ENCODE measurements around the gene MACROD2.
A peak's percentile ranks its signal among the peaks of the same experiment; 100 is the strongest.

Gene MACROD2

DNA sequence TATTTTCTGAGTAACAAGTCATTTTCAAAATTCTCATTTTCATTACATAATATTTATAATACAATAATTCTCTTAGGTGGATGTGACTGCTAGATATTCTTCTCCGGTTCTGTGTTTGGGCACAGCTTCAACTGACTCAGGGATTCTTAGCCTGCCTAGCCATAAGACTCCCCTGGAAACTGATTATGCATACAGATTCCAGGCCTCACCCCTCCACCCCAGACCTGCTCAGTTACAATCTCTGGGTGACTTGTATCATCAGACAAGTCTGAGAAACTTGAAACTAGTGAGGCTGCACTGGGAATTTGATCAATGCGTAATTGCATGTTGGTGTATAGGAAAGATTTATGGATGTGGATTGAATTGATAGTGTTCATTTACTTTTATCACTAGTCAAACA, 316.7 kb downstream of the MACROD2 start:
- DNase-seq (ENCODE audit: extremely low spot score, insufficient read length, low read depth) (no peak), FAIRE-seq (no peak)

DNA sequence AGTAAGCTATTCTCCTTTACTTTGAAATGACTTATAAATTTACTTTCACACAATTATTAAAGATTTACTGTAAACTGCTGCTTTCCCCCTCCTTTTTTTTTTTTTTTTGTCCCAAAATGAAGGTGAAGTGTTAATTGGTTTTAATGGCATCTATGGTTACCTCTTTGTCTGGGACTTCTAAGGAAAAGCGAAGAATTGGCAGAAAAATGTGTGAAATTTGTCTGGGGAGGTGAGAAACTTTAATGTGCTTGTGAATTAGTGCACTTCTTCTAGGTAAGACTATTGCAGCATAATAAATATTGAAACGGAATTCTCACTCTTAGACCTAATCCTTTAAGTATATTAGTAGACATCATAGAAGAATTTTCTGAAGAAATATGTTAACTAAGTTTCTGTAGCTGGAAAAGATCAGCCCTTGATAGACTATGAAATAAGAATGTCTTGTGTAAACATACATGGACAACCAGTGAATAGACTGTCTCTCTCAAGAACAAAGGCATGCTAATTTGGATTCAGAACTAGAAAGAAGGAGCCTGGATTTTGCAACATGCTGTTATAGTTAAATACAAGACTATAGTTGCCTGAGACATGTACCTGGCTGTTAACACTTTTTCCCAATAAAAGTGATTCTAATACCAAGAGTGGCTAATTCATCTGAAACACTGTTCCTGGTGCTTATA, 318.2 kb downstream of the MACROD2 start:
- no peak for FAIRE-seq
- DNase-seq (ENCODE audit: extremely low spot score, insufficient read length, low read depth), result no peak

DNA sequence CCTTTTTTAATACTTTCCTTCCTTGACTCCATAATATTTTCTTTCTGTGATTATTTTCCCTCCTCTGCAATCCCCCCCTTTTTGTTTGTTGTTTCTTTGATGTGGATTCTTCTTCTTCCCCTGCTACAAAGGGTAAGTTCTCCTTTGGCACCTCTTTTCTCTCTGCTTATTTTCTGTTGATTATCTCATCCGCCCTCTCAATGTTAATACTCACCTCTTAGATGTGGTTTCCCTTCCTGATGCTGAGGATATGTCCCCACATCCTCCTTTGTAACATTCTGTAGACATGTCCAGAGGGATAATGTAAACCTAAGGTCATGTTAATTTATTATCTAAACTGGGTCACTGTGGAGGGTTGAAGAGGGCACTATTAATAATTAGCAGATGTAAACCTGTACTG, 324.4 kb downstream of the MACROD2 start:
- no peak for DNase-seq (ENCODE audit: extremely low spot score, insufficient read length, low read depth)
- FAIRE-seq, result no peak

DNA sequence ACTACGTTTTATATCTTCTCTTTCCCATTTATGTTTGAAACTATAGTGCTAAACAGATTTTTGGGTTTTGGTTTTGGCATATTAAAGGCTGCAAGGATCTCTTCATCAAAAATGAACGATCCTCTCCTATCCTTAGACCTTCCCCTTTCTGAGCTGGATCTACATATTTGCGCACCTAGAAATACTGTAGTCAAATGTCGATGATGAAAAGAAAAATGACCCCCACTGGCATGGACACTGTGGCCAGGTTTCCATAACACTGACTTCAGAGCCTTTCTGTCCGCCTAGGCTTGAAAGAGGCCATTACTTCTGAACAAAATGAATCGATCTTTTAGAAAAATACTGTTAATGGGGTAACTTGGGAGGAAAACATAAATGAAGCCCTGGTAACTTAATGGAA, 336.3 kb downstream of the MACROD2 start:
- FAIRE-seq (no peak), DNase-seq (ENCODE audit: extremely low spot score, insufficient read length, low read depth) (no peak)

DNA sequence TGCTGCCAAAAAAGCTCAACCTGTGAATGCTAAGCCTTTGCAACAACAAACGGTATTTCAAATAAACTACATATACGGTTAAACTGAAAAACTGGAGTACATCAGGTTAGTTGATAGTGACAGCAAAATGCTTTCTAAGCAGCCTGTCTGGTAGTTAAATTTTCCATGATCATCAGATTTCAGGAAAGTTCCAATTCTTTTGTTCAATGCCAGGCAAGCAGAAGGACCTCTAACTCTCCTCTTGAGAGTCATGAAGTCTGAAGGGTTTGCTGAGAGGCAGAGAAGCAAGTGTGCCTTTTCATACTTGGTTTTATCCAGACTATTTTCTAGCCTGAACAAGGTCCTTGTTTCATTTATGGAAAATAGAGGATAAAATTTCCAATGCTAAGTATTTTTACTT, 337.6 kb downstream of the MACROD2 start:
- DNase-seq (ENCODE audit: extremely low spot score, insufficient read length, low read depth) (no peak), FAIRE-seq (no peak)

DNA sequence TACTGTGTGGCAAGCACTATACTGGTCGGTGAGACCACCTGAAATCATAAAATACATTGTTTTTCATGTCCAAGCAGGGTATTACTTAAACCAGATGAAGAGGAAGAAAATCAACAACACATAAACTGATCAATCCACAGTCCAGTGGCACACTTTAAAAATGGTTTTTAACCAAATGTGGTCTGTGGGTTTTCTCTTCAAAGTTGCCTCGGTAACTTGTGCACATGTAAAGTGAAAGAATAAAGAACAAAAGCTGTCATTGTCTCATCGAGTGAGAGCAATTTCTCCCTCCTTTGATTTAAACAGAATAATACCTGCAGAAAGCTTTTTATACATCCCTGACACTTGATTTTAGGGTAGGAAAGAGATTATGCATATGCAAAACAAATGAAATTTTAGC, 338.4 kb downstream of the MACROD2 start:
- FAIRE-seq (peak; percentile 9), DNase-seq (ENCODE audit: extremely low spot score, insufficient read length, low read depth) (no peak)

DNA sequence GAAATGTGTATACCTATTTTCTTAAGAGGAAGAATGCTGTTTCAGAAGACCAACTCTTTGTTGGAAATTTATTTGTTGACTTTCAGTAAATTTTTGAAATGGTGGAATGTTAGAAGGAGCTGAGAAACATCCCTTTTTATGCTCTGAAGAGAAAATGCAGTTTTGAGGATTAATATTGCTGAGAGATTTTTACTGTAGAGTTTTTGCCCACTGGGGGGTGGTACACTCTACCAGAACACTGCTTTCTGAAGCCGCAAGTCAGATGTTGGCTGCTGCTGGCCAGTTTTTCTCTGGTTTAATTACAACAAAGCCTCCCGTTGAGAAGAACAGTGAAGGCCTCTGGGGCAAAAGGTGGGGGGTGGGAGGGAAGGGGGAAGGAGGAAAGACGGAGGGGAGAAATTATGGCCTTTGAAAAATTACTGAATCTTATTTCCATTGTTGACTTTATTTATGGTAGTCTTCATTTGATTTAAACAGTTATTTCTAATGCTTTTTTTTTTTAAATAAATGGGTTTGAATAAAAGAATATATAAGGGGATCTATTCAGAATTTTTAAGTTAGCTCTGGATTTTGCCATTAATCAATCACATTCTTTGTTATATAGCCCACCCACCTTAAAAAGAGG, 339.1 kb downstream of the MACROD2 start:
- no peak for DNase-seq (ENCODE audit: extremely low spot score, insufficient read length, low read depth)

DNA sequence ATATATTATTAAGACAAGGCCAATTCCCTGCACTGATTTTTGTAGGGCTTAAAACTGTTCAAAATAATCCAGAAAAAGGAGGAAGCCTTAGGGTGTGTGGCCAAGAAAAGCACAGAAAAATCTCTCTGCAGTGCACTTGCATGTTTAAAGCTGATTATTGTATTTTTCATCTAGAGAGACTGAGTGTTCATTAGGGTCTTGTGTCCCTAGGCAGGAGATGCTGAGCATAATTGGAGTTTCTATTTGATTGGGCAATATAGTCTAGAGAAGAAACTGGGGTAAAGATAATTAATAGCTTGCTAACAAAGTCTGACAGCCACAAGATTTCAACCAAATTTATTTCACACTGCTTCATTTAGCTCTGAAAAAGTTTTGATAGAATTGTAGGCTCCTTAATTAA, 339.7 kb downstream of the MACROD2 start:
- DNase-seq (ENCODE audit: extremely low spot score, insufficient read length, low read depth), result no peak
- no peak for FAIRE-seq

More for the DNA sequence above, 339.1 kb downstream of the MACROD2 start:
- FAIRE-seq, result peak; percentile 83

DNA sequence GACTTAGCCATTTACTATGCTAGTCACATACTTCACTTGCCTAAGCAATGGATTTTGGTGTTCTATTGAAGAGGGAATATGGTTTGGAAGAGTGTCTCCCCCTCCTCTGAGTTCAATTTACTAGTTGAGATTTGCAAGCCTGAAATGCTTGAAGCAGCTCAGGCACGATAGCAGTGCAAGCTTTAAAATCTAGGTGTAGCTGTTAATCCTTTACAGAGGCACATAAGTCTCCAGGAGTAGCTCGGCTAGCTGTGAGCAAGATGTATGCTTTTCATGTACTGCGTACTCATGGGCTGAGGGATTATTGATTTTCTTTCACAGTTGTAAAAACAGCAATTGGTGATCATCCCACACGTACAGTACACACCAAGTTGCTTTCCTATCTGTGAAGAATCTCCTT, 341.4 kb downstream of the MACROD2 start:
- no peak for DNase-seq (ENCODE audit: extremely low spot score, insufficient read length, low read depth)

DNA sequence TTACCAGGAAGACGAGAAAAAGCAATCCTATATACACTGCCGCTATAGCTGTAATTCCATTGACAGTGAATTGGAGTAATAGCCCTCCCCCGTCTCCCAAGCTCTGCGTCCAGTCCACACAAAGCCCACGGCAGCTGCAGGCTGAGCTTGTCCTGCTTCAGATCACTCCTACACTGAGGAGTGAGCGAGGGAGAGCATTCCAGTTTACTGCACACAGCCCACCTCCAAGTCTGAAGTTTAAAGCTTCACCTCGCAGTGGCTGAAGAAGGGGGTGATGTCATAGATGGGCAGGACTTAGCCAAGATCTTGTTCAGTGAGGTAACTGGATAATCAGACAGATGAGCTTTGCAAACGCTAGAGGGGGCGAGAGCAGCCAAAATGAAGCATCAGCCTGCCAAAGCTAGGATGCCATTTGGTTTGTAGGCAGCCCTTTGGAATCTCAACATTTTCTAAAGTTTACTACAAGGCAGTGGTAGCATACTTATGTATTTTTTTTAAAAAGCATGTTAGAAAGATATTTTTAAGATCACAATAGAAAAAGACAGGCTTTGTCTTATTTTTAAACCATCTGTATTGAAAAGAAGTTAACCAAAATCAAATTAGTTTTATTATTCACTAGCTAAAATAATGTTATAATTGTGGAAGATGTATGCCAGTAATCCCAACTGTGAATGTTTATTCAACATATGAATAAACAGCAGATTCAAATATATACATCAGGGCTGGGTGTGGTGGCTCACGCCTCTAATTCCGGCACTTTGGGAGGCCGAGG, 342.3 kb downstream of the MACROD2 start, which contains the start of gene FLRT3:
Gene FLRT3, minus strand, starts transcription at position 213 of the 772 bp plus-strand sequence. CDS start 10,106 bp downstream, outside the sequence.
- peak; percentile 95 for FAIRE-seq
- peak; percentile 48 for DNase-seq (ENCODE audit: extremely low spot score, insufficient read length, low read depth)

More for the DNA sequence above, 341.4 kb downstream of the MACROD2 start:
- no peak for FAIRE-seq

DNA sequence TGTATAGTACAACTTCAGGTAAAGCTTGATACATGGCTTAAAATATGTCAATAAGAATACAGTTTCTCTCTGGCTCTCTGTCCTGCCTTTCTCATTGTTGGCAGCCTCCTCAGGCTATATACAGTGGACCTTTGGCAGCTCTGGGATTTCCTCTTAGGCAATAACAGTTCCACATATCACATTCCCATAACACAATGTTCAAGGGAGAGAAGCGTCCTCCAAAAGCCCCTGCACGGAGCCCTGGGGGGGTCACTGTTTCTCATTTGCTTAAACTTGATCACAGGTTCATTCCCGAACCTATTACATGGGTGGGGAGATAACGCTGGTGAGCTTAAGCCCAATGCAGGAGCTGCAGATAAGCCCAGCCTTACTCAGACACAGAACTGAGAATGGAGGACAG, 346.5 kb downstream of the MACROD2 start:
- DNase-seq (ENCODE audit: extremely low spot score, insufficient read length, low read depth), result no peak
- no peak for FAIRE-seq

DNA sequence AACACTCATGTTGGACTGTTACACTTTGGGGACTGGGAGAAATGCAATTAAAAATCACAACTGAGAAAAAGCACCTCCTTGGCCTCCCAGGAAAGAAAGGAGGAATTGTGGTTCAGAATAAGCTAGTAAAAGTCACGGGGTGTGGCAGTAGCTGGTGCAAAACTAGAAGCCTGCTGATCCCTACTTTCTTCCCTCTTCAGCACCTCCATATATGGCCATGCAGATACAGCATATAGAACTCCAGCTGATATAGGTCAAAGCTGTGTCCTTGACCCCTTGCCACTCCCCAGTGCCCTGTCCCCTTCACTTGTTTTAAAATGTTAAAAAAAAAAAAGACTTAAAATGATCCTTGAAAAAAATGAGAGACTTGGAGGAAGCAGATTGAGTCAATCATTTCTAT, 347.6 kb downstream of the MACROD2 start:
- FAIRE-seq (no peak), DNase-seq (ENCODE audit: extremely low spot score, insufficient read length, low read depth) (no peak)

DNA sequence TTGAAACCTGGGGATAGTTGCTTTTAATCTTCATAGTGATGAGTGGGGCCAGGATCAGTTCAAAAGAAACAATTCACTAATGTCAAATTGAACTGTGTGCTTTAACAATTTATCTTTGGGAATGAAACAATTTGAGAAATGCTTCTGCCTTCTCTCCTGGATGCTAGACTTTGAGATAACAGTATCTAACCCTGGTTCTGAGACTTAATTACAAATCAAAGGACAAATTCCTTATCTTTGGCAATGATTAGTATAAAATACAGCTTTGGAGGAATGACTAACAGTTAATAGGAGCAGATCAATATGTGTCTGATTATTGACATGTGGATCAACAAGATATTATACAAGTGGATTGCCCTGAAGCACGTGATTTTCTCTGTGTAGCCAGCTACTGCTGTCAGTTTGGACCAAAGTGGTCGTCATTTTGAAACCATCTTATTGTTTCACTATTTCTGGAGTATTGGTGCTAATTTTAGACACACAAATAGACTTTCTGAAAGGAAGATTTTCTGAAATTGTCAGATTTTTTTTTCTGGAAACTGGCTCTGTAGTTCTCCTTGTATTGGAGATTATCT, 348.3 kb downstream of the MACROD2 start:
- DNase-seq (ENCODE audit: extremely low spot score, insufficient read length, low read depth) (no peak), FAIRE-seq (peak; percentile 55)

DNA sequence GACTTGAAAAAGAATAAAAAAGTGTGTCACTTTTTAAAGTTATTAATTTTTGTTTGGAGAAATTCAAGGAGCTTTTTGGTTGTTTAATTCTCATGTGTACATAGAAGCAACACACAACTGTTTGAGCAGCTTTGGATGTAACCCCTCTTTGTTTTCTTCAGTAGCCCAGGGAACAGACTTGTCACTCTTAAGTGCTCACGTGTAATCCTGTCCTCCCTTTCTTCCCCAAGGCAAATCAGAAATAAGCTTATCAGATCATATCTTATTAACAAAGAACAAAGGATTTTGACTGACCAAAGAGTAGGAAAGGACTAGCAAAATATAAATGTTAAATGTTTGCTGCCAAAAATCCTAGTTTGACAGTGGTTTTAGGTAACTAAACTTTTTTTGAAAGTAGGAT, 349.4 kb downstream of the MACROD2 start:
- FAIRE-seq, result no peak
- no peak for DNase-seq (ENCODE audit: extremely low spot score, insufficient read length, low read depth)

DNA sequence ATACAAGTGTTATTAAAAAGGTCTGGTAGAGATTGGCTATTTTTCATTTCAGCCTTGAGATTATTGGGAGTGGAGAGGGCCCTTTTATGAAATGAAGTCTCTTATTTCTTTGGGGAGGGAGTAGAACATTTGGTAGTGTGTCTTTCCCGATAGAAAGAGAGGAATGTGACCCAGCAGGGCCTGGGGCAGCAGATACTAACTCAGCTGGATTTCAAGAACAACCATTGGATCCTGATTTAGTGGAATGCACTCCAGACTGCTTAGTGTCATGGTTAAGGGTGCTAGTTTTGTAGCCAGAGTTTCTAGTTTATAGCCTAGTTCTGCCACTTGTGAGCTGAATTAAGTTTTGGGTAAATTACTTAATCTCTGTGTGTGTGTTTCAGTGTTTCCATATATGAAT, 360.5 kb downstream of the MACROD2 start:
- DNase-seq (ENCODE audit: extremely low spot score, insufficient read length, low read depth), result no peak
- no peak for FAIRE-seq

DNA sequence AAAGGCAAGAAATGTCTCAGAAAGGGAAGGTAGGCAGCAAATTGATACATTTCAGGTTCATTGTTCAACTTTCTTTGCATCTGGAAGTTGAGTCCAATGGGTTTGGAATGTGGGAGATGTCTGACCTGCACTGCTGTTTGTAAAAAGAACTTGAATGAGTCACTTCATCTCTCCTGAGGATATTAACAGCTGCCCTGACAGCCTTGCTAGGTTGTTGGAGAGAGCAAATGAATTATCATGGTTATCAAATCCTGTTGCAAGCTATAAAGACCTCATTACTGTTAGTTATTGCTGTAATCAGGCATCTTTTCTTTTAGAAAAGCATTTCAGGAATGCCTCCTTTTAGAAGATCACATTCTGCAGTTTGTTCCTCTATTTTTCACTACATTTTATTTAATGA, 365.1 kb downstream of the MACROD2 start:
- FAIRE-seq, result no peak

DNA sequence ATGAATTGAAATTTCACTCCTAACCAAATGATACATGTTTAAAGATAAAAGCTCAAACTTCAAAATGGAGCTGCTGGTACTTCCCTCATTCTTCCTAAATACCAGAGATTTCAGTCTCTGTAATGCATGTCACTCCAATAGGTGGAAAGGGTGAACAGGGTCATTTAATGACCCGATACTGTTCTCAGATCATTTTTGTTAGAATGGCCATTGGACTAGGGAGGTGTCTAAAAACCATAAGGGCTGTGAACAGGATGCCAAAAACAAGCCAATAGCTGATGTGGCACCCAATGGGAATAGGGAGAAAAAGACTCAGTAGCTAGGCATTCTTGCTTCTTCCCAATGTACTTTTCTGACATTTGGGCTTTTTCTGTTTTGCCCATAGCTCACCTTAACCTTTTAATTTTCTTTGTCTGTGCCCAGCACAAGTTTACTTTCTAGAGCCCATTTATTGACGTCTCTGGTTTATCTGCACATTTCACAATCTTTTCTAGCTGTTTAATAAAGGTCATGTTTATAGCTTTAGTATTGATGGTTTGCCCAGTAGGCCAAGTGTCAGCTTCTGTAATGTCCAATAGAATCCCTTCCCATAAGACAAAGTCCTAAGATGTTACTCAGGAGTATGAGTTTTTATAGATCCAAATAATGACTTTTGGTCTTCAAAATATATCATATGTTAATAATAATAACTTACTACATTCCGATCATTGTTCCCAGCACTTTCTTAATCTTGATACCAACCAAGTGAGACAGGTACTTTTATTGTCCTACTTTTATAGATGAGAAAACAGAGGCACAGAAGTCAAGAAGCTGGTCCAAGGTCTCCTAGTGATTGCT, 366.4 kb downstream of the MACROD2 start:
- FAIRE-seq (no peak), DNase-seq (ENCODE audit: extremely low spot score, insufficient read length, low read depth) (no peak)

More for the DNA sequence above, 365.1 kb downstream of the MACROD2 start:
- no peak for DNase-seq (ENCODE audit: extremely low spot score, insufficient read length, low read depth)

DNA sequence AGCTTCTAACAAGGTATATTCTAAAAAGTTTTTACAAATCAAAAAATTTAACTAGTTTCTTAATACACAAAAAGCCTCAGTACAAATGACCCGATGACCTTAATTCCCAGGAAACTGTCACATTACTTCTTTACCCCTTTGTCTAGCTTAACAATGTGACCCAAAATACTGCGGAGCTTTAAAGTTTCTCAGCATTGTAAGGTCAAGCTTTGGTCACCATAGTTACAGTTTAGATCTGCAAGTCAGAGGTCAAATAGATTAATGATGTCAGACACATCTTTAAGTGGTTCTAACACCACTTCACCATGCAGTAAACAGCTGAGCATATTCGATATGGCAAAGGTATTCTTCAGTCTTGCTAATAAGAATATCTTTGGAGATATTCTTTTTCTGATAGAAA, 378.9 kb downstream of the MACROD2 start:
- FAIRE-seq, result no peak
- DNase-seq (ENCODE audit: extremely low spot score, insufficient read length, low read depth), result no peak

DNA sequence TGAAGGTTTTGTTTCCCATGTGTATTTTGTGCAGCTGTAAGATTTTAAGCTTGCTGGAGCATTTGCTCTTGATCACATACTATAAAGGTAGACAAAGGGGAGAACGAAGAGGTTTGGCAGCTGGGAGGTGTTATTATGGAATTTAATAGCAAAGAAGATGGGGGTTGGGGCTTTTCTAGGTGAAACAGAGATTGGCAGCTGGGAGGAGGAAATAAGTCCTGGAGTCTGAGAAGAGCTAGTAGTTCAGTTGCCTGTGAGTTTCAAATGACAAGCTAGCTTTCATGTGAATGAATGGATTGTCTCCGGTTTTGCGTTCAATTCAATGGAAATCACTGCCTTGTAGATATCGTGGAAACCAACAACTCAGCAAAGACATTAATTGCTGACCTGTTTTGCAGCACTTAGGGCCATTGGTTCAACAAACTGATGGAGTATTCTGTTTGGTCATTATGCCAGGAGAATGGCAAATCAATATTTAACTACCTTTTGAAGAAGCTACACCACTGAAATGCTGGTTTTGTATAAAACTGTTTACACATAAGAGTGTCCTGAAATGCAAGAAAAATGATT, 380.2 kb downstream of the MACROD2 start:
- no peak for DNase-seq (ENCODE audit: extremely low spot score, insufficient read length, low read depth)
- FAIRE-seq, result no peak

DNA sequence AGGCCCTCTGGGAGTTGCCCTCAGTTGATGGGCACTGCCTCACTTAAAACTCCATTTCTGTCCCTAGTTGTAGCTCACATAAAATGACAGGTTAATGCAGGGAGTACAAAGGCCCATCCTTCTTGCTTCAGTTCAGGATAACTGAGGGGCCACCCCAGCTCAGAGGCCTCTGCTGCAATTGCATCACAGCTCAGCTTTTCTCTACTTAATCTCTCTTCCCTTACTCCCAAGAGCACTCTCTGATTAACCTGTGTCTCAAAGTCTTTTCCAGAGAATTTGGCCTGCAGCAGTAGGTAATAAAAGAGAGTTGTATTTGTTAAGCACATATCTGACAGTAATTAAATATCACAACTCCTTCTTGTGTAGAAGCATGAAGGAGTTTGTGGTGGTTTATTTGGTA, 383.0 kb downstream of the MACROD2 start:
- no peak for FAIRE-seq
- DNase-seq (ENCODE audit: extremely low spot score, insufficient read length, low read depth), result no peak

Measured in GM18507 (cell line).